ENCODE data around the gene DNM2.

The DNM2 gene

DNA sequence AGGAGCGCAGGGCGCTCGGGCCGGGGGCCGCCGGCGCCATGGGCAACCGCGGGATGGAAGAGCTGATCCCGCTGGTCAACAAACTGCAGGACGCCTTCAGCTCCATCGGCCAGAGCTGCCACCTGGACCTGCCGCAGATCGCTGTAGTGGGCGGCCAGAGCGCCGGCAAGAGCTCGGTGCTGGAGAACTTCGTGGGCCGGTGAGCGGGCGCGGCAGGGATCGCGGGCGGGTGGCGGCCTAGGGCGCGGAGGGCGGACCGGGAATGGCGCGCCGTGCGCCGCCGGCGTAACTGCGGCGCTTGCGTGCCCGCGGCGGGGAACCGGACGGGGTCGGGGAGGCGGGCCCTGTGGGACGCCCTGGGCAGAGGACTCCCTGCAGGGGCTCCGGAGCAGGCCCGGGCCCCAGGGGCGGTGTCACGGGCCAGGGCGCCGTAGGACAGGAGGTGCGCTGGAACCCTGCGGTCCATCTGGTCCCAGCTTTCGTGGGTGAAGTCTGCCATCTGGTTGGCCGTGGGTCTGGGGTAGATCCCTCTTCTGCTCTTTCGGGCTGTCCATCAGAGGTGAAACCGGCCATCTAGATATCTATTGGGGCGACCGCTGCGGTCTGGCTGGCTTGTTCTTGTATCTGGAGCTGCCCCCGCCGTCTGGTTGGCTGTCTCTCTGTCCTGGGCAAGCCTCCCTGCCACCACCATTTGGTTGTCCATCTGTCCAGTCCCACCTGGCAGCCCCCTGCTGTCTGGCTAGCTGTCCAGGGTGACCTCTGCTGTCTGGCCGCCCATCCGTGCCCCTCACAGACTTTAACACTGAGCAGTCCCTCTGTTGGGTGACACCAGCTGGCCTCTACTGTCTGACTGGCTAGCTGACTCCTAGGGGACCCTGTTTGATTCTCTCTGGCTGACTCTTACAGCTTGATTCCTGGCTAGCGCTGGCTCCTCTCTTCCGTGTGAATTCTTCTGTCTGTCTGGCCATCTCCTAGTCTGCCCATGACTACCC, 622 bp downstream of the DNM2 start:
- TF ChIP-seq, protein P1, sequence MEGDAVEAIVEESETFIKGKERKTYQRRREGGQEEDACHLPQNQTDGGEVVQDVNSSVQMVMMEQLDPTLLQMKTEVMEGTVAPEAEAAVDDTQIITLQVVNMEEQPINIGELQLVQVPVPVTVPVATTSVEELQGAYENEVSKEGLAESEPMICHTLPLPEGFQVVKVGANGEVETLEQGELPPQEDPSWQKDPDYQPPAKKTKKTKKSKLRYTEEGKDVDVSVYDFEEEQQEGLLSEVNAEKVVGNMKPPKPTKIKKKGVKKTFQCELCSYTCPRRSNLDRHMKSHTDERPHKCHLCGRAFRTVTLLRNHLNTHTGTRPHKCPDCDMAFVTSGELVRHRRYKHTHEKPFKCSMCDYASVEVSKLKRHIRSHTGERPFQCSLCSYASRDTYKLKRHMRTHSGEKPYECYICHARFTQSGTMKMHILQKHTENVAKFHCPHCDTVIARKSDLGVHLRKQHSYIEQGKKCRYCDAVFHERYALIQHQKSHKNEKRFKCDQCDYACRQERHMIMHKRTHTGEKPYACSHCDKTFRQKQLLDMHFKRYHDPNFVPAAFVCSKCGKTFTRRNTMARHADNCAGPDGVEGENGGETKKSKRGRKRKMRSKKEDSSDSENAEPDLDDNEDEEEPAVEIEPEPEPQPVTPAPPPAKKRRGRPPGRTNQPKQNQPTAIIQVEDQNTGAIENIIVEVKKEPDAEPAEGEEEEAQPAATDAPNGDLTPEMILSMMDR (IDR thresholded peaks at IDR 0.05; ENCODE audit: low read depth, low read length) = no peak
- DNase-seq (ENCODE audit: extremely low read depth, low read depth) = no peak

DNA sequence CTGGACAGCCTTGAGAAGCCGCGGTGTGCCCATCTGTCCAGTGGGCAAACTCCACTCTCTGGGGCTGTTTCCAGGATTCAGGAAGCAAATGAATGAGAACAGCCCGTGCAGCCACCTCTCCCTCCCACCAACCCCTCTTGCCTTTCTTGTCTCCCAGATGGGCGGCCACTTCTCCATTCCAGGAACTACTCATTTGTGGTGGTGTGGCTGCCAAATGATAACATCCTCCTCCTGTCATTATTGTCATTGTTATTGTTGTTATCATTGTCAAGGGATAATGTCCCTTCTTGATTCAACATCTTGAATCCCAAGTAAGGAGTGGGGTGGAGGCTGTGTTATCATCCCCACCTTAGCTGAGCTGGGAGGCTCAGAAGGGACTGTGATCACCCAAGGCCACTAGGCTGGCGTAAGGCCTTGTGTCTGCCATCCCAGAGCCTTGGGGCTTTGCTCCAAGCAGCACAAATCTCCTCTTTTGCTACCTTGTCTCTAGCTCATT, 1.6 kb downstream of the DNM2 start:
- DNase-seq (ENCODE audit: extremely low read depth, low read depth) = no peak
- TF ChIP-seq, protein P1 (IDR thresholded peaks at IDR 0.05; ENCODE audit: low read depth, low read length) = no peak

DNA sequence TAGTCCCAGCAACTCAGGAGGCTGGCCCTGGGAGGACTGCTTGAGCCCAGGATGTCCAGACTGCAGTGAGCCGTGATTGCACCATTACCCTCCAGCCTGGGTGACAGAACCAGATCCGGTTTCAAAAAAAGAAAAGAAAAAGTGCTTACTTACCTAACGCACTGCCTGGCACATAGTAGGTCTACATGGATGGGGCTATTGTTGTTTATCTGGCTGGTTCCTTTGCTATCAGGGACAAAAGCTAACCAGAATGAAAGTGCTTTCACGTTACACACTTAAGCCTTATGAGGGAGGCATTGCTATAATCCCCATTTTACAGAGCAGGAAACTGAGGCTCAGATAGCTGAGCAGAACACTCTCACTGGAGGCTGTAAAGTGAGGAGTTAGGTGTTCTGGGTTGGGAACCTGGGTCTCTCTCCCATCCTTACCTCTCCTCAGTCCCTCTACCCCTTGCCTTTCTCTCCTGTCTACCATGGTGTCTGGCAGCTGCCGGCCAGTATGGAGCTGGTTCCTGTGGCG, 2.8 kb downstream of the DNM2 start:
- no peak for DNase-seq (ENCODE audit: extremely low read depth, low read depth)
- TF ChIP-seq, protein P1 (IDR thresholded peaks at IDR 0.05; ENCODE audit: low read depth, low read length) = no peak

DNA sequence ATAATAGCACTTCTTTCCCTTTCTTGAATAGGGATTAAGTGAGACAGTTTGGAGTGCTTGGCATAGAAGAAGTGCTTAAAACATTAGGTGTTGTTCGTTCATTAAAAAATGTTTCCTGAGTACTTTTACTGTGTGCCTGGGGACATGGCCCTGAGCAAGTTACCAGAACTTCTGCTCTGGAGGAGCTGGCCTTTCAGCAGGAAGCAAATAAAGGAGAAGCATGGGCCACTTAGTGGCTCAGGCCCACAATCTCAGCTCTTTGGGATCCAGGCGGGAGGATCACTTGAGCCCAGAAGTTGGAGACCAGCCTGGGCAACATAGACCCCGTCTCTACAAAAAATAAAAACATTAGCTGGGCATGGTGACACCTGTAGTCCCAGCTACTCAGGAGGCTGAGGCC, 5.7 kb downstream of the DNM2 start:
- DNase-seq (ENCODE audit: extremely low read depth, low read depth) = no peak
- TF ChIP-seq, protein P1 (IDR thresholded peaks at IDR 0.05; ENCODE audit: low read depth, low read length) = no peak

DNA sequence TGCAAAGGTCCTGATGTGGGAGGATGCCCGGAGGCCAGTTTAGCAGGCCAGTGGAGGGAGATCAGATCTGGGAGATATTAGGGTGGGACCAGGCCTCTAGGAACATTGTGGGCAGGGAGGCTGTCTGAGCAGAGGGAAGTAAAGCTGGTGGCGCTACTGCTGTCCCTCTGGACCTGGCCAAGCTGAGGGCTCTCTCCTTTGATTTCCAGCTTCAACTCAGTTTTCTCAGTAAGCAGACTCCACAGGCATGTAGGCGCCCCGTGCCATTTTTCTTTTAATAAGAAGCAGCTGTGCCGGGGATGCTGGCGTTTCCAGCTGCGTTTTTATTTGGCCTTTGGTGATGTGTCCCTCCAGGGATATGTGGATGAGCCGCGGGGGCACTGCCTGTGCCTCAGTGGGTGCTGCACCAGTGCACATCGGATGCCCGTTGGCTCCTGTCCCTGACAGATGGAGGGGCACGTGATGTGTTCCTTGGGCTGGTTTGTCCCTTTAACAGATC, 6.7 kb downstream of the DNM2 start:
- peak; percentile 44 for DNase-seq (ENCODE audit: extremely low read depth, low read depth)
- TF ChIP-seq, protein P1 (IDR thresholded peaks at IDR 0.05; ENCODE audit: low read depth, low read length) = no peak

DNA sequence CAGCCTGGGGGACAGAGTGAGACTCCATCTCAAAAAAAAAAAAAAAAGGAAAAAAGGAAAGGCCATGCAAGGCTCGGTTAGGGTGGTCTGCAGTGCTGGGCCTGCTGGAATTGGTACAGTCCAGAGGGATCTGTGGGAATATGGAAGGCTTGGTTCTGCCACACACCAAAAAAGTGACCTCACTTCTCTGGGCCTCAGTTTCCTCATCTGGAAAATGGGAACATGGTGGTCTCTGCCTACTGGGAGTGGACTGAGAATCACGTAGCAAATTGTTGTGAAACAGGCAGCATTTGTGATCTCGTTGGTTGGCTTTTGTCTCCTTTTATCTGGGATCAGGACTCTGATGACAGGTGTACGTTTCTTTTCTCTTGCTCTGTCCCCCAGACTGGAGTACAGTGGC, 7.5 kb downstream of the DNM2 start:
- DNase-seq (ENCODE audit: extremely low read depth, low read depth) = no peak
- TF ChIP-seq, protein P1 (IDR thresholded peaks at IDR 0.05; ENCODE audit: low read depth, low read length) = no peak

DNA sequence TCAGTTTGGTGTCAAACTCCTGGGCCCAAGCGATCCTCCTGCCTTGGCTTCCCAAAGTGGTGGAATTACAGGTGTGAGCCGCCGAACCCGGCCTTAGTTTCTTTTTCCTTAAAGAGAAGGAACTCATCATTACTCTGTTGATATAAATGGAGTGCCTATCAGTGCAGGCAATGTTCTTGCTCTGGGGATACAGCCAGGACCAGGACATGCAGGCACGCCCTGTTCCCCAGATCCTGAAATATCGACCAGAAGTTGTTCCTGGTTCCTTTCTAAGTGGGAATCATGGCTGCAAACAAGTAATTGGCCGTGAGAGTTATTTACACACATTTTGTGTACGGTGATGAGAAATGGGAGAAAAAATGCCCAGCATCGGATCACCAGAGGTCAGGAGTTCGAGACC, 8.4 kb downstream of the DNM2 start:
- TF ChIP-seq, protein P1 (IDR thresholded peaks at IDR 0.05; ENCODE audit: low read depth, low read length) = no peak
- DNase-seq (ENCODE audit: extremely low read depth, low read depth) = no peak
